ENCODE measurements around the gene COLEC11.

- TF ChIP-seq, protein P1, sequence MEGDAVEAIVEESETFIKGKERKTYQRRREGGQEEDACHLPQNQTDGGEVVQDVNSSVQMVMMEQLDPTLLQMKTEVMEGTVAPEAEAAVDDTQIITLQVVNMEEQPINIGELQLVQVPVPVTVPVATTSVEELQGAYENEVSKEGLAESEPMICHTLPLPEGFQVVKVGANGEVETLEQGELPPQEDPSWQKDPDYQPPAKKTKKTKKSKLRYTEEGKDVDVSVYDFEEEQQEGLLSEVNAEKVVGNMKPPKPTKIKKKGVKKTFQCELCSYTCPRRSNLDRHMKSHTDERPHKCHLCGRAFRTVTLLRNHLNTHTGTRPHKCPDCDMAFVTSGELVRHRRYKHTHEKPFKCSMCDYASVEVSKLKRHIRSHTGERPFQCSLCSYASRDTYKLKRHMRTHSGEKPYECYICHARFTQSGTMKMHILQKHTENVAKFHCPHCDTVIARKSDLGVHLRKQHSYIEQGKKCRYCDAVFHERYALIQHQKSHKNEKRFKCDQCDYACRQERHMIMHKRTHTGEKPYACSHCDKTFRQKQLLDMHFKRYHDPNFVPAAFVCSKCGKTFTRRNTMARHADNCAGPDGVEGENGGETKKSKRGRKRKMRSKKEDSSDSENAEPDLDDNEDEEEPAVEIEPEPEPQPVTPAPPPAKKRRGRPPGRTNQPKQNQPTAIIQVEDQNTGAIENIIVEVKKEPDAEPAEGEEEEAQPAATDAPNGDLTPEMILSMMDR (IDR thresholded peaks at IDR 0.05) = no peak
- no peak for TF ChIP-seq POLR2A (IDR thresholded peaks at IDR 0.05)
Observed at GRCh38 chr2:3610415-3610814, 15.5 kb downstream of the COLEC11 start.
